Retina (tissue), 1 donor: ENCODE data around the gene C21orf58.
A peak's percentile ranks its signal among the peaks of the same experiment; 100 is the strongest.
"Not testable (repeated sequence)": the region's sequence is repeated elsewhere in the genome, so short reads cannot be mapped to it uniquely, and the experiment has no call there.

Experiments
- DNase-seq: peaks from one replicate; pipeline ENCODE4 v3.0.0-alpha.2; 2016

The C21orf58 gene

DNA sequence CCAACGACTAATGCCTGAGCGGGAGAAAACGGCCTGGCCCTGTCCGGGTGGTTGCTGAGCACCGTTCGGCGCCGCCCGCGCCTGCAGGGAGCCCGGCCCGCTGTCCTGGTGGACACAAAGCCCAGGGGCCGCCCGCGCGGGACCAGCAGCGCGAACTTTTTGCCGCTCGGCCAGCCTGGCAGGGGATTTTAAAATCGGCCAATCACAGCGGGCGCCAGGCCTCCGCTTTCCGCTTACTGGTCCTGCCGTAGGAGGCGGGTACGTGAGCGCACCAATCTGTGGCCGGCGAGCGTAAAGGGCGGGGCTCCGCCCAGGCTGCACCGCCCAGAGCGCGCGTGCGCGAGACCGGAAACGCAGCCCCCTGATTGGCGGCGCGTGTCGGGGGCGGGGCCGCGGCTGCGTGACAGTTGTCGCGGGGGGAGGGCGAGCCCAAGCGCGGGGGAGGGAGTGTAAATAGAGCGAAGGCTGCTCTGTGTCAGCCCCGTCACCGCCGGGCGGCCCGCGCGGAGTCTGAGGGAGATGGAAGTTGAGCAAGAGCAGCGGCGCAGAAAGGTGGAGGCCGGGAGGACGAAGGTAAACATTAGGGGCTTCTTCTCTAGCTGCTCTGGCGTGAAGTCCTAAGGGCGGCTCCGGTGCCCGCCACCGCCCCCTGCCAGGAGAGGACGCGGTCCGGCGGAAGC lies at the start of gene C21orf58, which contains the start of gene PCNT:
C21orf58 (minus strand) TSS at position 161 of the 680 bp plus-strand sequence. CDS start 1,132 bp downstream, outside the sequence.
PCNT (plus strand) TSS at position 447 of the 680 bp plus-strand sequence; CDS start at position 520, 73 bp downstream.
- DNase-seq = peak; percentile 95

DNA sequence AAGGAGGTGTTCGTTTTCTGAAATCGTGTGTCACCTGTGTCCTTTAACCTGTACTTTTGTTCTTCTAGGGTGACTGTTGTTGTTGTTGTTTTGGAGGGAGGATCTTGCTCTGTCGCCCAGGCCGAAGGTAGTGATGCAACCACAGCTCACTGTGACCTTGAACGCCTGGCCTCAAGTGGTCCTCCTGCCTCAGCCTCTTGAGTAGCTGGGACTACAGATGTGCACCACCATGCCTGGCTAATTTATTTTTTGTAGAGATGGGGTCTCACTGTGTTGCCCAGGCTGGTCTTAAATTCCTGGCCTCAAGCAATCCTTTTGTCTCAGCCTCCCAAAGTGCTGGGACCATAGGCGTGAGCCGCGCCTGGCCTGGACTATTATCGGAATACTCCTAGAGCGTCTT lies 49.3 kb upstream of the C21orf58 start:
- DNase-seq = not testable (repeated sequence)

DNA sequence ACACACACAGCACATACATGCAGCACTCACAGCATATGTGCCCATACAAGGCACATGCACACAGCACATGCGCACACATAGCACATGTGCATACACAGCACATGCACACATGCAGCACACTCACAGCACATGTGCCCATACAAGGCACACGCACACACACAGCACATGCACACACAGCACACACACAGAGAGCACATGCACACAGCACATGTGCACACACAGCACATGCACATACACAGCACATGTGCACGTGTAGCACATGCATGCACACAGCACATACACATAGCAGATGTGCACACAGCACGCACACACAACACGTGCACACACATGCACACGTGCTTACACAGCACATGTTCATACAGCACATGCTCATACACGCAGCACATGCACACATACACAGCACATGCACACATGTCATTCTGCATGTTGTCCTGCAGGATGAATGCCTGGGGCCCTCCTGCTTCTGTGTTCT lies 48.4 kb upstream of the C21orf58 start:
- no peak for DNase-seq

DNA sequence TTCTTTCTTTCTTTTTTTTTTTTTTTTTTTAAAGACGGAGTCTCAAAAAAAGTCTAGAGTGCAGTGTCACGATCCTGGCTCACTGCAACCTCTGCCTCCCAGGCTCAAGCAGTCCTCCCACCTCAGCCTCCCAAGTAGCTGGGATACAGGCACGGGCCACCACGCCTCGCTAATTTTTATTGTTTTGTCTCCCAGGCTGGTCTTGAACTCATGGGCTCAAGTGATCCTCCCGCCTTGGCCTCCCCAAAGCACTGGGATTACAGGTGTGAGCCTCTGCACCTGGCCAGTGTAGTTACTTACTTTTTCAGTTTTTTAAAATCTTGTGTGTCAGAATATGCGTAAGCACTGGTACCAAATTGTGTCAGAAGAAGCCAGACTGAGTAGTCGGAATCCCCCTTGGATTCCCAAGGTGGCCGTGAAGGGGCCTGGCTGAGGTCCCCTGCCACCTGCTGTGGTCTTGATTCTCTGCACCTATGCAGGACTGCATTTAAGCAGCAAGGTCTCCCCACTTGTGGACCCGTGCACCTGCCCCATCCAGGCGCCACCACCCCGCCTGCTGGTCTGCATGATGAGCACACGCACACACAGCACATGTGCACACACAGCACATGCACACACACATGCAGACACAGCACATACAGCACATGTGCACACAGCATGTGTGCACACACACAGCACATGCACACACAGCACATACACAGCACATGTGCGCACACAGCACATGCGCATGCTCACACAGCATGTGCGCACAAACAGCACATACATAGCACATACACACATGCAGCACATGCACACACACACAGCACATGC lies 47.7 kb upstream of the C21orf58 start:
- DNase-seq = no peak

DNA sequence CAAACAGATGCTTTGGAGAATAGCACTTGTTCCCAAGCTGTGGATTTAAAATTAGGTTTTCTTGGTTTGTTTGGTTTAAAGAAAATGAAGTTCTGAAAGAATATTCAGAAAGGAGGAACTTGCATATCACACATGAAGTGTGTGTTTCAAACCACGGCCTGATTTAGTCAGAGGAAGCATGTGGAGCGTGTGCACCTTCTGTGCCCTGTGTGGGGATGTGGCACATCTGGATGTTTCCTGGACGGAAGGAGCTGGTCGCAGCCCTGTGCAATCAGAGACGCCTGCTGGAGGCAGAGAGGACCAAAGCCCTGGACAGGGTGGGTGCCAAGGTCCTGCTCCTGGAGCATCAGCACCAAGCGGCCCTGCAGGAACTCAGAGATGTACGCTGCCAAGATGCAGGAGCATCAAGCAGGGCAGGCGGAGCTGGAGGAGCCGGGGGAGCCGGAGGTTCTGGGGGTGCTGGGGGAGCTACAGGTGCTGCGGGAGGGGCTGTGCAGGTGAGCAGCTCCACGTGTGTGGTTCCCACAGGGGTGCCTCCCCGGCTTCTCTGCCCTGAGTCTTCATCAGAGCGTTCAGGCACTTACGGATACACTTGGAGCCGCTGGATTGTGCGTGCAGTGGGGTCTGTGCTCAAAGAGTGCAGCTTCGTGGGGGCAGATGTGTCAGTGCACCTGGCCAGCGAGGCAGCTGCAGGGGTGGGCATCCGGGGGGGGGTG lies 46.0 kb upstream of the C21orf58 start:
- DNase-seq = no peak

DNA sequence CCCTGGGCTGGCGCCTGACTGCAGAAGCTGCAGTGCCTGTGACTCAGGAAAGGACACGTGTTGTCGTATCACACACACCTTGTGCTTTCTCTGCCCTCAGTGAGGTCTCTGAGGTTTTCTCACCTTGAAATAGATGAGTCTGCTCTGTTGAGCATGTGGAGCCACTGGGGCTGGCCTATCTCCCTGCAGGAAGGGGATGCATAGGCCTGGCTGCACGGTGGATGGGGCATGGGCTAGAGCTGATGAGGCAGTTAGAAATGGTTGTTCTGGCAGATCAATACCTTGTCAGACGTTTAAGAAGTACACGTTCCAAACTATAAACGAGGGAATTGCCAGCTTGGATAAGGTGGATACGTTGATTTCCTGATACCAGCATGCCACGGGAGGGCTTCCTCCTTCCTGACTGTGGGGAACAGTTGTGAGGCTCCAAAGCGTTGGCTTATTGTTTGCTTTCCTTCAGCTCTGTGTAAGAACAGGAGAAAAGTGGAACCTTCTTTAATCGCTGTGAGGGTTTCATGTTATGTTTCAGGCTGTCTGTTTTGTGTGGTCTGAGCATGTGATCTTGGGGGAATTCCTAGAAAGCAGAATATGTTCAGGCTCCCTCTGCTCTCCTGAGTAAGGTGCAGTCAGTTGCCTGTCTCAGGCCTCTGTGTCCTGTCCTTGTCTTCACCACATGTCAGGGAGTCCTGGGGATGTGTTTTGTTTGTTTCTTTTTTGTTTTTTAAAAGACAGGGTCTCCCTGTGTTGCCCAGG lies 45.0 kb upstream of the C21orf58 start:
- DNase-seq = no peak

DNA sequence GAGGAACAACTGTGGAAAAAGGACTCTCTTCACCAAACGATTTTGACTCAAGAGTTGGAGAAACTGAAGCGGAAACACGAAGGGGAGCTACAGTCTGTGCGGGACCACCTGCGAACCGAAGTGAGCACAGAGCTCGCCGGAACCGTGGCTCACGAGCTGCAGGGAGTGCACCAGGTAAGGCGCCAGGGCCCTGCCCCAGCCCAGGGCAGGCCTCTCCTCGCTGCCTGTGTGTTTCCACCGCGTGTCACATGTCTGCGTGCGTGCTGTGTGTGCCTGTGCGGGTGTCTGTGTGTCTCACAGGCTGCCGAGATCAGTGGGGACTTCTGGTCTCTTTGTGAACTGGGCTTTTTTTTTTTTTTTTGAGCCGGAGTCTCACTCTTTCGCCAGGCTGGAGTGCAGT lies 43.3 kb upstream of the C21orf58 start:
- no peak for DNase-seq

DNA sequence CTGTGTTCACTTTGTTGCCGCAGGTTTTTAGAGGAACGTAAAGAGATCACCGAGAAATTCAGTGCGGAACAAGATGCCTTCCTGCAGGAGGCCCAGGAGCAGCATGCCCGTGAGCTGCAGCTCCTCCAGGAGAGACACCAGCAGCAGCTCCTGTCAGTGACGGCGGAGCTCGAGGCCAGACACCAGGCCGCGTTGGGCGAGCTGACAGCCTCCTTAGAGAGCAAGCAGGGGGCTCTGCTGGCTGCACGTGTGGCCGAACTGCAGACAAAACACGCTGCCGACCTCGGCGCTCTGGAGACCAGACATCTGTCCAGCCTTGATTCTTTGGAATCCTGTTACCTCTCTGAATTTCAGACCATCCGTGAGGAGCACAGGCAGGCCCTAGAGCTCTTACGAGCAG lies 42.9 kb upstream of the C21orf58 start:
- DNase-seq = no peak

DNA sequence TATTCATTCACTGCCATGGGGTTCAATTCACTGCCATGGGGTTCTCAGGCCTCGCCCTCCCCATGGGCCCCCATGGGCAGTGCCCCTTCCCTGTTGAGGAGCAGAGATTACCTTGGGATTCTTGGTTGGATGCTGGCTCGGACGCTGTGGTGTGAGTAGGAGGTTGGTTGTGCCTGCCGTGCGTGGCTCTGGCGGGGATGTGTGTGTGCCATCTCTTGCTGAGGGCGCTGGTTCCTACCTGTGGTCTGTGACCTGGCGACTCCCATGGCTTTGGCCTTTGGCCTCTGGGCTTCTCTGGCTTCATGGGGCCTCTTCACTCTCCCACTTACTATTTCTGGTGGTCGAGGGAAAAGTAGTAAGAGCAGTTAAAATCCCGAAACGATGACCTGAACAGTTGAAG lies 42.4 kb upstream of the C21orf58 start:
- DNase-seq = no peak

DNA sequence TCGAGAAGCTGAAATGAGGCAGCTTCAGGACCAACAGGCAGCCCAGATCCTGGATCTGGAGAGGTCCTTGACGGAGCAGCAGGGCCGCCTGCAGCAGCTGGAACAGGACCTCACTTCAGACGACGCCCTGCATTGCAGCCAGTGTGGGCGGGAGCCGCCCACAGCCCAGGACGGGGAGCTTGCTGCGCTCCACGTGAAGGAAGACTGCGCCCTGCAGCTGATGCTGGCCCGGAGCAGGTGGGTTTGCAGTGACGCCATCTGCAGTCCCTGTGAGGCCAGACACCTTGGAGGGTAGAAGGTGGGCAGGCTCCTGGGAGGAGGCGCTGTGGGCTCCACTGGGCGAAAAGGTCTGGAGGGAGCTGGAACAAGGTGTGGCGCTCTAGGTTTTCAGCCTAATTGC lies 40.0 kb upstream of the C21orf58 start:
- DNase-seq = no peak

DNA sequence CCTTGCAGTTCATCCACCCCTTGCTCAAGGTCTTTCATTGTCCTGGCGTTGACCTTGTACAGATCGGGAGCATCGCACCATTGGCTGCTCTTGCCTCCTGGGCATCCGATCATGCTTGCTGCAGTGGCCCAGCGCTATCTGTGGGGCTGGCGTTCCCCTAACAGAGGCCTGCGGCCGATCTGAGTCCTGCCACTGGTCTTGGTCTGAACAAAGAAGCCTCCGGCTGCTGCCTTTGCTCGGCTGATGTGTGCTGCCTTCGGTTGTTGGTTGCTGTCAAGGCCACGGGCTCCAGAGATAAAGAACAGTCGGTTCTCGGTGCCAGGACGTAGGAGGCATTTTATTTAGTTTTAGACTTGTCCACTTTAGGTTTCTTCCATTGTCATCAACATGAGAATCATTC lies 39.3 kb upstream of the C21orf58 start:
- no peak for DNase-seq

DNA sequence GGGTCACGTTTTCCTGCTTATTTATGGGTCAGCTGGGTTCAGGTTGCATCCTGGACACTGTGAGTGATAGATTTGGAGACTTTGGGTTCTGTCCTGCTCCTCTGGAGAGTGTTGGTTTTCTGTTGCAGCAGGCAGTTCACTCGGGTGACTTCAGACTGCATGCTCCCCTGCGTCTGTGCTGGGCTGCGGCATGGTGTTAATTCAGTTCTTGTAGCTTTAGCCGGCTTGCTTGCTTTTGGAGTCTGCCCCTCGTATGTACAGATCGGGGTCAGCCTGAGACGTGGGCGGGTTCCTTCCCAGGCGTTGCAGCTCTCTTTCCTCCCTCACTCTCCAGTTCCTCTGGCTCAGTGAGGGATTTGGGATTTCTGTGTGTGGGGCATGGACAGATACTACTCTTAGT lies 38.3 kb upstream of the C21orf58 start:
- no peak for DNase-seq

DNA sequence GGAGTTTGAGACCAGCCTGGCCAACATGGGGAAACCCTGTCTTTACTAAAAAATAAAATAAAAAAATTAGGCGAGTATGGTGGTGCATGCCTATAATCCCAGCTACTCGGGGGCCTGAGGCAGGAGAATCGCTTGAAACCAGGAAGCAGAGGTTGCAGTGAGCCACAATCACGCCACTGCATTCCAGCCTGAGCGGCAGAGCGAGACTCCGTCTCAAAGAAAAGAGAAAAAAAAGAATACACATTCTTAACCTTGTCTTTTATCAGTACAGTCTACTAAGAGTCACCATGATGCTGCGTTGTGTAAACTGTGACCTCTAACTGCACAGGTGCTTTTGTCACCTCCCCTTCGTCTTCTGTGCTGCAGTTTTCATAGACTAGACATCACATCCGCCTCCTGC lies 37.5 kb upstream of the C21orf58 start:
- DNase-seq = no peak

DNA sequence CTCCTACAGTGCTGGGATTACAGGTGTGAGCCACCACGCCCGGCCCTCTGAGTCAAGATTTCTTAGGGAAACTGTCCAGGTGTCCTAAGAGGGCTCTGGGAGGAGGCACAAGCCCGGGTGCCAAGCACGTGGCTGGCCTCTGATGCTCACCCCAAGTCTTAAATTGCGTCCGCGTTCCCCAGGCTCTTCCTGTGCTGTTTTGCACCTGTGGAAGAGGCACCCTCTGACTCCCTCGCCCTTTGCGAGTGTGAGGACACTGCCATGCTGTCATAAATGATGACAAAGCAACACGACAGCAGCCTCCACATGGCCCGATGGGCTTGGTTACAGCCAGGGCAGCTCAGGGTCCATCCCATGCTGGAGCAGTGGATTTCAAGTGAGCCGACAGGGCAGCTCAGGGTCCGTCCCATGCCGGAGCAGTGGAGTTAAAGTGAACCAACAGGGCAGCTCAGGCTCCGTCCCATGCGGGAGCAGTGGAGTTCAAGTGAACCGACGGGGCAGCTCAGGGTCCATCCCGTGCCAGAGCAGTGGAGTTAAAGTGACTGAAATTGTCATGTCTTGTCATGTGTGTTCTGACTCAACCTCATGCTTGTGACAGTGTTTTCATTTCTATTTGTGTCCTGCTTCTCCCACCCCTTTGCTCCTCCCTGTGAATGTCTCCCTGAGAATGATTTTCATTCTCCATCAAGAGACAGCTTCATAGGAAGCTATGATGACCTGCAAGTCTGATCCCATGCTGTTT lies 34.2 kb upstream of the C21orf58 start:
- DNase-seq = no peak

DNA sequence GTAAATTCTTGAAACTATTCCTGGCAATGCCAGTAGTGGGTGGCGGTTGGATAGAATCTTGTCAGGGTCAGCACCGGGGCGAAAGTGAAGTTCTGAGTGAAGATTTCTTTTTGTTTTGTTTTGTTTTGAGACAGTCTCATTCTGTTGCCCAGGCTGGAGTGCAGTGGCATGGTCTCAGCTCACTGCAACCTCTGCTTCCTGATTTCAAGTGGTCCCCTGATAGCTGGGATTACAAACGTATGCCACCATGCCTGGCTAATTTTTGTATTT lies 33.6 kb upstream of the C21orf58 start:
- no peak for DNase-seq

DNA sequence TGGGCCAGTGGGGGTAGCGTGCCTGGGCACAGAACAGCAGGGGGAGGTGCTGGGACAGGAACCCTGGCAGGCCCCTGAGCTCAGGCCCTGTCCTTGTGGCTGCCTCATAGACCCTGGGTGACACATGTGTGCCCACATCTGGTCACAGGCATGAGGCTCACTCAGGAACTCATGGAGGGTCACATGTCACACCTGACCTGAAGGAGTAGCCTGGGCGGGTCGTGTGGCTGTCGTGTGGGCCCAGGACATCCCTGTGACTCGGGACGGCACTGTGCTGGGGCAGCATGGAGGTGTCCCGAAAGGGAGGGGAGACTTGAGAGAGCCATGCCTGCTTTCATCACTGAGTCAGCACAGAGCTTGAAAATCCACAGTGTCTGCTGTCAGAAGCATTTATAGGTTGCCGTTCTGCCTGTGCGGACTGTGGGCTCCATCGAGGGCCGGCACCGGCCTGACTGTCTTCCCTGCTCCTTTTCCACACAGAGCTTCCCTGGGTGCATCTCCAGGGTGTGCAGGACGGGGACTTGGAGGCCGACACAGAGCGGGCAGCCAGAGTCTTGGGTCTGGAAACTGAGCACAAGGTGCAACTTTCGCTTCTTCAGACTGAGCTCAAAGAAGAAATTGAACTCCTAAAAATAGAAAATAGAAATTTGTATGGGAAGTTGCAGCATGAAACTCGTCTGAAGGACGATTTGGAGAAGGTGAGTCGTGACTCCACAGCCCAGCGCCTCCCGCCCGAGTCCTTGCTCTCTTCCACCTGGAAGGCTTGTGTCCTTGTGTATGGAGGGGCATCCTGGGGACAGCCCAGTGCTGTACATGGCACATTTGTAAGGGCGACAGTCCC lies 33.0 kb upstream of the C21orf58 start:
- DNase-seq = no peak

DNA sequence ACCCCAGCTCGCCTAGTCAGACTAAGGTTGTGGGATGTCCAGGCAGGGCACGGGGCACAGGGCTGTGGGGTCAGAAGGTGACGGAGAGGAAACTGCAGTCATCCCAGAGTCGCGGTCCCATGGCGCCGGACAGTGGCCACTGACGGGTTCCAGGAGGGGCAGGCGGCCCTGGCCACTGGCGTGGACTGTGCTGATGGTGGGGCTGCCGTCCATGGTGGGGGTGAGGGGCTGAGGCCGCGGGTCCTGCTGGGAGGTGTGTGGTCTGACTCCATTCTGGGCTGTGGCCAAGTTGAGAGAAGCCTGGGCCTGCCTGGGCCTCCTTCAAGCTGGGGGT lies 32.3 kb upstream of the C21orf58 start:
- DNase-seq = no peak

DNA sequence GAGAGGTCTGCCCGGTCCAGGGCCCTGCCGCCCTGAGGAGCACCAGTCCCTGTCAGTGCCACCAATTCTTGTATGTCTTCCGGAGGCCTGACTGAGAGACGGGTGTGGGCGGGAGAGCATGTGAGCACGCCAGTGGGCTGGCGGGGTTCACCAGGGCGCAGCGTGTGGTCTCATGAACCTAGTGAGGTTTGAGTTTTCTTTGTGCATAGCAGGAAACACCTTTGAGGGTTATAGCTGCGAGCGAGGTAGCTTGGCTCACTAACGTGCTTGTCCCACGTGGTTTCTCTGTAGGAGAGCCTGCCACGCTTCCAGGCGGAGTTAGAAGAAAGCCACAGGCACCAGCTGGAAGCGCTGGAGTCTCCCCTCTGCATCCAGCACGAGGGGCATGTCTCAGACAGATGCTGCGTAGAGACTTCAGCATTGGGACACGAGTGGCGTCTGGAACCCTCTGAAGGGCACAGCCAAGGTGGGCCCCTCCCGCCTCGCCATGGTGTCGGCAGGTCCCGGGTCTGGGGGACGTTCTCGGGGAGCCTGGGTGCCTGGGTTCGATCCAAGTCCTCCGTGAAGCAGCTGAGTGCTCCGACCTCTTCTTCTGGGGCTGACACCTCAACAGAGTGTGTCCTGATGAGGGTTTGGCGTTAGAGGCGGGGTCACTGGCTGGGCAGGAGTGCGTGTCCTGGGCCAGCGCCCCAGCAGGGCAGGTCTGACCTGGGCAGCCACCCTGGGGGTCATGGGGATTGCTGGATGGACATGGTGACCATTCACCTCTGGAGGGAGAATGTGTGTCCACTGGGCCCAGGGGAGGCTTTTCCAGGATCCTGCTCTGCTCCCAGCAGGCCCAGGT lies 31.7 kb upstream of the C21orf58 start:
- no peak for DNase-seq

DNA sequence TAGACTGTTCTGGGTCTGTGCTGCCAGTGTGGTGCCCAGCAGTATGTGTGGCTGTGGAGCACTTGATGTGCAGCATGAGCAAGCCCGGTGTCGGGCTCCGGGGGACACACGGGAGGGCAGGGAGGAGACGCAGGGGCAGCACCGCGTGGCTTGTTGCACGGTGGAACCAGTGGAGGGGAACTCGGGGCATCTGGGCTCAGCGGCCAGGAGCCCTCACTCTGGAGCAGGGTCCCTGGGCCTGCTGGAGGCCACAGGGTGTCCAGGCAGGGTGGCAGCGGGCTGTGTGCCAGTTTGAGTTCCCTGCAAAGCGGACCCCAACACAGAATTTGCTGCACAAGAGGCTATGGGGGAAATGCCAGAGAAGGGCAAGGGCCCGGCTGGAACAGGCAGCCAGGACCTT lies 30.8 kb upstream of the C21orf58 start:
- DNase-seq = no peak

DNA sequence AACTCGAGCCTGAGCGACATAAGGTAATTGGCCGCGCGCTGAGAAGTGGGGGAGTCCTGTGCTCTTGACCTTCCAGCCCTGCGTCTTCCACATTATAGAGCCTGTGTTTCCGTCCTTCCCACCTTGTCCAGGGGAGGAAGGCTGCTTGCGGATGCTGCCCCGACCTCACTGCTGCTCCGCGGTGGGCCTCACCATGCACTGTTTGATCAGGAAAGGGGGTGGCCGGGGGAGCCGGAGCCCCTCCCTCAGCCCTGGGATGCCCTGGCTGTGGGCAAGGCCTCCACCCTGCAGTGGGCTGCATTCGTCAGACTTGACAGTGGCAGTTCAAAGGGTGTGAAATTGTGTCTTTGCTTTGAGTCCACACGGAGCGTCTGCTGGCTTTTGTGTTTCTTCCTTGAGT lies 30.4 kb upstream of the C21orf58 start:
- no peak for DNase-seq

DNA sequence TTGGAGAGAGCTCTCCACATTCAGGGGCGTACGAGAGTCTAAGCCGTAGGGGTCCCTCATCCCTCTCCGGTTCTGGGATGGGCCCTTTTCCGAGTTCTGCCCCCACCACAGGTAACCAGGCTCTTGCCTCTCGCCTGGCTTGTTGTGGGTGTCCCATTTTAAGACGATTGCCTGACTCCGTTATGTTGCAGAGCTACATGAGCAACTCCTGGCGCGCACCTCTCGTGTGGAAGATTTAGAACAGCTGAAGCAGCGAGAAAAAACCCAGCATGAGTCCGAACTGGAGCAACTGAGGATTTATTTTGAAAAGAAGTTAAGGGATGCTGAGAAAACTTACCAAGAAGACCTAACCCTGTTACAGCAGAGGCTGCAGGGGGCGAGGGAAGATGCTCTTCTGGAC lies 29.2 kb upstream of the C21orf58 start:
- DNase-seq = no peak
